MM.1S (cell line): ENCODE measurements around the gene DGKI.

ENCODE experiments used
- DNase-seq: peaks from one replicate; pipeline ENCODE4 v3.0.0-alpha.2; 2015
- H2AFZ ChIP-seq: fragments of 300-600 bp; sonication (generic); 2 replicates; pipeline ENCODE4 v1.6.0; 2016; ENCODE audit warnings: antibody characterized with exemption, low read length
- H3F3A ChIP-seq: fragments of 300-600 bp; sonication (generic); 2 replicates; pipeline ENCODE4 v1.6.1; 2016; ENCODE audit warnings: mild to moderate bottlenecking, antibody characterized with exemption, low read length, moderate library complexity, mixed read lengths; ENCODE audit not compliant: insufficient read depth
- H3K27ac ChIP-seq: fragments of 300-600 bp; sonication (generic); 2 replicates; pipeline ENCODE4 v1.5.1; 2016; ENCODE audit warnings: mild to moderate bottlenecking, low read length
- H3K27me3 ChIP-seq: fragments of 300-600 bp; sonication (generic); replicated peaks from 2 replicates; pipeline ENCODE4 v1.6.0; 2016; ENCODE audit warnings: low read length; ENCODE audit not compliant: insufficient read depth
- H3K36me3 ChIP-seq: fragments of 300-600 bp; sonication (generic); replicated peaks from 2 replicates; pipeline ENCODE4 v1.6.1; 2016; ENCODE audit warnings: mild to moderate bottlenecking, low read length, mixed read lengths; ENCODE audit not compliant: insufficient read depth
- H3K4me1 ChIP-seq: fragments of 300-600 bp; sonication (generic); 2 replicates; pipeline ENCODE4 v1.6.1; 2016; ENCODE audit warnings: low read length, mixed read lengths
- H3K4me2 ChIP-seq: fragments of 300-600 bp; sonication (generic); 2 replicates; pipeline ENCODE4 v1.6.0; 2016; ENCODE audit warnings: low read depth, low read length
- H3K4me3 ChIP-seq: fragments of 300-600 bp; sonication (generic); 2 replicates; pipeline ENCODE4 v1.5.1; 2016; ENCODE audit warnings: low read length, mixed read lengths
- H3K79me2 ChIP-seq: fragments of 300-600 bp; sonication (generic); 2 replicates; pipeline ENCODE4 v1.6.1; 2016; ENCODE audit warnings: mixed run types, low read length, mixed read lengths
- H3K9ac ChIP-seq: fragments of 300-600 bp; sonication (generic); 2 replicates; pipeline ENCODE4 v1.6.1; 2016; ENCODE audit warnings: low read length, mixed read lengths
- H3K9me2 ChIP-seq: fragments of 300-600 bp; sonication (generic); replicated peaks from 2 replicates; pipeline ENCODE4 v1.6.1; 2016; ENCODE audit warnings: mild to moderate bottlenecking, low read length, mixed read lengths; ENCODE audit not compliant: insufficient read depth
- H3K9me3 ChIP-seq: fragments of 300-600 bp; sonication (generic); replicated peaks from 2 replicates; pipeline ENCODE4 v1.6.1; 2016; ENCODE audit warnings: mild to moderate bottlenecking, low read length, mixed read lengths; ENCODE audit not compliant: insufficient read depth
- H4K20me1 ChIP-seq: fragments of 300-600 bp; sonication (generic); 2 replicates; pipeline ENCODE4 v1.6.1; 2016; ENCODE audit warnings: mild to moderate bottlenecking, low read length, moderate library complexity, mixed read lengths; ENCODE audit not compliant: insufficient read depth
- CTCF ChIP-seq: fragments of 300-600 bp; sonication (generic); IDR thresholded peaks from 2 replicates; pipeline ENCODE4 v1.5.1; 2016; ENCODE audit warnings: antibody characterized with exemption, low read length, mixed read lengths
- EZH2 ChIP-seq: fragments of 300-600 bp; sonication (generic); optimal IDR thresholded peaks from 2 replicates; pipeline ENCODE3; 2017; ENCODE audit warnings: low read depth, mild to moderate bottlenecking, antibody characterized with exemption, low read length, mixed read lengths
- EZH2phosphoT487 ChIP-seq: fragments of 300-600 bp; sonication (generic); IDR thresholded peaks from 2 replicates; pipeline ENCODE4 v1.6.1; 2018; ENCODE audit warnings: antibody characterized with exemption, low read length

DGKI gene

GRCh38 chr7:137755427-137755826 lies 91.3 kb downstream of the DGKI start:
- Histone ChIP-seq H2AFZ (no peak overlapping the region), H3K9me2 (no peaks in the 10 kb centered on the region), H3K36me3 (no peaks in the 10 kb centered on the region), H3K4me1 (peaks cover 14% of the 10 kb centered on the region), H3K9me3 (no peaks in the 10 kb centered on the region), H3K4me2 (no peak overlapping the region), H3F3A (peaks cover 16% of the 10 kb centered on the region), H4K20me1 (no peaks in the 10 kb centered on the region), H3K9ac (no peak overlapping the region), H3K79me2 (no peaks in the 10 kb centered on the region), H3K27ac (no peak overlapping the region), H3K27me3 (no peaks in the 10 kb centered on the region), H3K4me3 (no peak overlapping the region)
- no peak for DNase-seq
- no peak for TF ChIP-seq EZH2
- no peak for TF ChIP-seq EZH2phosphoT487
- no peak for TF ChIP-seq CTCF

- Histone ChIP-seq H3K9ac (no peak overlapping the region), H3K79me2 (no peaks in the 10 kb centered on the region), H3K36me3 (no peaks in the 10 kb centered on the region), H4K20me1 (no peaks in the 10 kb centered on the region), H3K4me2 (no peak overlapping the region), H3K4me3 (no peak overlapping the region), H3K9me3 (no peaks in the 10 kb centered on the region), H3K27me3 (no peaks in the 10 kb centered on the region), H3K27ac (no peak overlapping the region), H3K9me2 (no peaks in the 10 kb centered on the region), H3F3A (peaks cover 23% of the 10 kb centered on the region), H3K4me1 (peaks cover 27% of the 10 kb centered on the region), H2AFZ (no peak overlapping the region)
- no peak for TF ChIP-seq CTCF
- no peak for TF ChIP-seq EZH2
- TF ChIP-seq EZH2phosphoT487: no peak
- DNase-seq: no peak
Measured at GRCh38 chr7:137753948-137754851, 92.6 kb downstream of the DGKI start.

GRCh38 chr7:137753575-137753947 lies 93.2 kb downstream of the DGKI start:
- H3K9me3 ChIP-seq: no peaks in the 10 kb centered on the region
- H3K79me2 ChIP-seq: no peaks in the 10 kb centered on the region
- no peak overlapping the region for H3K4me3 ChIP-seq
- no peak overlapping the region for H3K27ac ChIP-seq
- H3F3A ChIP-seq: peaks cover 23% of the 10 kb centered on the region
- H3K4me1 ChIP-seq: peaks cover 33% of the 10 kb centered on the region
- no peak overlapping the region for H3K4me2 ChIP-seq
- H2AFZ ChIP-seq: no peak overlapping the region
- no peaks in the 10 kb centered on the region for H3K9me2 ChIP-seq
- H3K9ac ChIP-seq: no peak overlapping the region
- no peaks in the 10 kb centered on the region for H3K27me3 ChIP-seq
- H4K20me1 ChIP-seq: no peaks in the 10 kb centered on the region
- no peaks in the 10 kb centered on the region for H3K36me3 ChIP-seq
- TF ChIP-seq CTCF: no peak
- no peak for TF ChIP-seq EZH2phosphoT487
- TF ChIP-seq EZH2: no peak
- no peak for DNase-seq
